GM13976 (cell line): ENCODE data around the gene AMOTL1.

Source experiments
- DNase-seq: peaks from one replicate; pipeline ENCODE4 v3.0.0; 2012; ENCODE audit warnings: low spot score
- in situ Hi-C: fragments of 300-500 bp; cut with MboI; formaldehyde crosslinking; loops from one replicate; pipeline ENCODE4 v1.12.0; 2022; ENCODE audit warnings: low sequenced_read_pairs, mixed read lengths, inconsistent platforms; ENCODE audit not compliant: unreplicated experiment
- TF ChIP-seq, protein P1 (sequence below): IDR thresholded peaks from 2 replicates; pipeline ENCODE4 v1.5.1; 2012; ENCODE audit warnings: borderline replicate concordance, mild to moderate bottlenecking; ENCODE audit not compliant: insufficient read depth; ENCODE audit errors: extremely low read depth, missing control alignments, control extremely low read depth

Gene AMOTL1

DNA sequence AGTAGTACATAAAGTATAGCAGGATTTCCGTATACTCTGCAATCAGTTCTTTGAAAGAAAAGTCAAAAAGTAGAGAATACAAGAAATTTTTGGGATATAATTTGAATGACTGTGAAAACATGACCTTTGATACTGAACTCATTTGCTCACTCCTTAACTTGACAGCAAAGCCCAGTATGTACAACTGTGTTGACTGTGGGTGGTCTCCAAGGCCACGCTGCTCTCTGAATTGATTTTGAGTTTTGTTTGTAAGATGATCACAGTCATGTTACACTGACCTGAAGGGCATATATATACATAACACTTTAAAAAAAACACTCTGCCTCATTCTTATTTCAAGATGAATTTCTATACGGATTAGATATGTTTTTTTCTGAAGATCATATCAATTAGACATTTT is 9.5 kb upstream of the AMOTL1 start:
- no peak for DNase-seq
- in situ Hi-C loops = no loop called here
- TF ChIP-seq, protein P1, sequence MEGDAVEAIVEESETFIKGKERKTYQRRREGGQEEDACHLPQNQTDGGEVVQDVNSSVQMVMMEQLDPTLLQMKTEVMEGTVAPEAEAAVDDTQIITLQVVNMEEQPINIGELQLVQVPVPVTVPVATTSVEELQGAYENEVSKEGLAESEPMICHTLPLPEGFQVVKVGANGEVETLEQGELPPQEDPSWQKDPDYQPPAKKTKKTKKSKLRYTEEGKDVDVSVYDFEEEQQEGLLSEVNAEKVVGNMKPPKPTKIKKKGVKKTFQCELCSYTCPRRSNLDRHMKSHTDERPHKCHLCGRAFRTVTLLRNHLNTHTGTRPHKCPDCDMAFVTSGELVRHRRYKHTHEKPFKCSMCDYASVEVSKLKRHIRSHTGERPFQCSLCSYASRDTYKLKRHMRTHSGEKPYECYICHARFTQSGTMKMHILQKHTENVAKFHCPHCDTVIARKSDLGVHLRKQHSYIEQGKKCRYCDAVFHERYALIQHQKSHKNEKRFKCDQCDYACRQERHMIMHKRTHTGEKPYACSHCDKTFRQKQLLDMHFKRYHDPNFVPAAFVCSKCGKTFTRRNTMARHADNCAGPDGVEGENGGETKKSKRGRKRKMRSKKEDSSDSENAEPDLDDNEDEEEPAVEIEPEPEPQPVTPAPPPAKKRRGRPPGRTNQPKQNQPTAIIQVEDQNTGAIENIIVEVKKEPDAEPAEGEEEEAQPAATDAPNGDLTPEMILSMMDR = no peak

DNA sequence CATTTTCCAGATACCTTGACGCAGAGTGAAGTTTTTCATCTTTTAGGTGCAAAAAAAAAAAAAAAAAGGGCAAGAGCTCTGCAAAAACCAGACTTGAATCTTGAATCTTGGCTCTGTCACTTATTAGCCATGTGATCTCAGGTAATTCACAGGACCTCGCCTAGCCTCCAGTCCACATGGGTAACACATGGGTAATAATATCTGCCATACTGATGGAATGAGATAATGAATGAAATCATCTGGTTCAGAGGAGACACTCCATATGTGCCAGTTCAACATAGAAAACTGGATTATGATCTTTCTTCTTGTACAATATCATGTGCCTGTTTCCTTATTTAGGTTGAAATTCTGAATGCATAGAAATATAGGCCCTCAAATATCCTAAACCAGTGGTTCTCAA is 8.6 kb upstream of the AMOTL1 start:
- TF ChIP-seq, protein P1 = no peak
- in situ Hi-C loops = no loop called here
- no peak for DNase-seq

DNA sequence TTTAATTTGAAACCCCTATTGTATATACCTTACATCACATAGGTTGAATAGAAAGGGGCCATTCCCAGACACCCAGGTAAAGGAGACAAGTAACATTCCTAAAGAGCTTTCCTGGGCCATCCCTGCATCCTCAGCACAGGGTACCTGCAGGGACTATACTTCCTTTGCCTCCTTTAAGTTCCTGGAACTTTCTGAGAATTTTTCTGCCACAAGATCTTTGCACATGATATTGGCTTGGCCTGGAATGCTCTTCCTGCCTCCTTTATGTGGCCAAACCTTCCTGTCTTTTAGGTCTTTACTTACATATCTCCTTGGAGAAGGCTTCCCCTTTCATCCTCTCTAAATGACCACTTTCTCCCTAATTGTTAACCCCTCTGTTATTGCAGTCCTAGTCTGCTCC is 7.9 kb upstream of the AMOTL1 start:
- in situ Hi-C loops = no loop called here
- TF ChIP-seq, protein P1 = no peak
- no peak for DNase-seq

DNA sequence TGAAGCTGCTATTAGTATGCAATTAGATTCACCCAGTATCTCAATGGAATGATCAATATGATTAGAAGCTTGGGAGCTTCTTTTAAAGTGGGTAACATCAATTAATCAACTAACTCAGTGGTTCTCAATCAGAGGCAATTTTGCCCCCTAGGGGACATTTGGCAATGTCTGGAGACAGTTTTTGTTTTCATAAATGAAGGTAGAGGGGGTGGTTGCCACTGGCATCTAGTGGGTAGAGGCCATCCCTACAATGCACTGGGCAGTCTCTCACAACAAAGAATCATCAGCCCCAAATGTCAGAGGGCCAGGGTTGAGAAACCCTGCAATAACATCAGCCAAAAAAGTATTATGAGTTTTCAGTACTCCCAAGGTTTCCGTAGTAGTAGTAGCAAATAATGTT is 5.9 kb upstream of the AMOTL1 start:
- TF ChIP-seq, protein P1 = no peak
- in situ Hi-C loops = no loop called here
- no peak for DNase-seq

DNA sequence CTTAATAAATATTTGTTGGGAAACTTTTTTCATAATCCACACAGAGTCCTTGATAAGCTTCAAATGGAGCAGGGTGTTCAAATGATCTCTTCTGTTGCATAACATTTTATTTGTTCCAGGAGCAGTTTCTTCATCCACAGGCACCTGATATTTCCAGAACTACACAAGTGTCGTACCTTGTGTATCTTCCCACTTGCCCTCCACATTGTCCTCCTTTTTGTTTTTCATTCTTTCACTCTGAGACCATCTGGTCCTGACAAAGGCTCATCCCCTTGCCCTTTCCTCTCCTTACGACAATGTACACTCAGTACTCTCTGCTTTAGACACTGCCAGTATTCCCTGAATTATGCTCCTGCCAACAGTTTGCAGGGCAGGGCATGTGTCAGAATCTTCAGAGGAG is 5.2 kb upstream of the AMOTL1 start:
- in situ Hi-C loops = no loop called here
- TF ChIP-seq, protein P1 = no peak
- no peak for DNase-seq

DNA sequence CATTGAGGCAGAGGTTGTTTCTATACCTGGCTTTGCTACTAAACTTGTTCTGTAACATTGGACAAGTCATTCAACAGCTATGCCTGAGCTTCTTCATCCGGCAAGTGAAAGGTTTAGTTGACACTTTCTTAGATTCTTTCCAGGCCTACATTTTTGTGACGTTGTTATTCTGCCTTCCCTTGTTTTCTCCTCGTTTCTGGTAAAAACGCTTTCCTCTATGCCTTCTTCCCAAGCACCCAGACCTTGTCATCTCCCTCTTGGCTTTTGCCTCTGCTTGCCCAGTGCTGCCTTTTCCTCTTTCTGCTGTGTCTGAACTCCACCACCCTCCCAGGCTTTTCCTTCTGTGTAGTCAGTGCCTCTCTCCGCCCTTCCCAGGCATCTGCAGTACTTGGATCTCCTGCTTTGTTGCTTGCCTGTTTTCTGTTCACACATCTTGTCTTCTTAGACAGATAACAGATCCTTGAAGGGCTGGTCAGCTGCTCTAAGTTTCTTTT is 1.4 kb upstream of the AMOTL1 start:
- in situ Hi-C loops = no loop called here
- TF ChIP-seq, protein P1 = no peak
- no peak for DNase-seq

DNA sequence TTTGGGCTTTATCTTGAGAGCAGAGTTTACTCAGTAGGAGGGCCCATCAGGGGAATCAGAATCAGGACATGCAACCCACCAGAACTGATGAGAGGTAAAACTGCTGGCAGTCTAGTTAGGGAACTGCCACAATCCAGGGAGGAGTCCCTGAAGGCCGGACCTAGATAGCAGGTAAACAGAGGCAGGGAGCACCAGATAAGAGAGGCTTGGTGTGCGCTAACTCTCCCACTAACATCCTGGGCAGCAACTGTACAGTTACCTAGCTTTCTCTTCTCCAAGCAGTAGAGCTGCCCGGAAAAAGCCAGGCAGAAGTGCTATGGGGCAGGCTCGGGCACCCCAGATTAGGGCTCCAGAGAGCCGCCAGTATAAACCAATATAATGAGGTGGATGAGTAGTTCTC is 865 bp upstream of the AMOTL1 start:
- in situ Hi-C loops = no loop called here
- no peak for DNase-seq
- TF ChIP-seq, protein P1 = no peak
